ENCODE data around the gene STAB1.

STAB1 gene

DNA sequence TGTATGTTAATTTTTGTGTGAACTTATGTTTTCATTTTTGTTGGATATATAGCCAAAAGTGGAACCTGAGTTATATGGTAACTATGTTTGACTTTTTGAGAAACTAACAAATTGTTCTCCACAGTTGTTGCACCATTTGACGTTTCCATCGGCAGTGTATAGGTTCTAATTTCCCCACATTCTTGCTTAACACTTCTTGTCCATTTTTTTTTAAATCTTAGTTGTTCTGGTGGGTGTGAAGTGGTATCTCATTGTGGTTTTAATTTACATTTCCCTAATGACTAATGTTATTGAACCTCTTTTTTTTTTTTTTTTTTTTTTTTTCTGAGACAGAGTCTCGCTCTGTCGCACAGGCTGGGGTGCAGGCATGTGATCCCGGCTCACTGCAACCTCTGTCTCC lies 31.7 kb upstream of the STAB1 start:
- DNase-seq (ENCODE audit: low spot score) = no peak
- TF ChIP-seq, protein P1, sequence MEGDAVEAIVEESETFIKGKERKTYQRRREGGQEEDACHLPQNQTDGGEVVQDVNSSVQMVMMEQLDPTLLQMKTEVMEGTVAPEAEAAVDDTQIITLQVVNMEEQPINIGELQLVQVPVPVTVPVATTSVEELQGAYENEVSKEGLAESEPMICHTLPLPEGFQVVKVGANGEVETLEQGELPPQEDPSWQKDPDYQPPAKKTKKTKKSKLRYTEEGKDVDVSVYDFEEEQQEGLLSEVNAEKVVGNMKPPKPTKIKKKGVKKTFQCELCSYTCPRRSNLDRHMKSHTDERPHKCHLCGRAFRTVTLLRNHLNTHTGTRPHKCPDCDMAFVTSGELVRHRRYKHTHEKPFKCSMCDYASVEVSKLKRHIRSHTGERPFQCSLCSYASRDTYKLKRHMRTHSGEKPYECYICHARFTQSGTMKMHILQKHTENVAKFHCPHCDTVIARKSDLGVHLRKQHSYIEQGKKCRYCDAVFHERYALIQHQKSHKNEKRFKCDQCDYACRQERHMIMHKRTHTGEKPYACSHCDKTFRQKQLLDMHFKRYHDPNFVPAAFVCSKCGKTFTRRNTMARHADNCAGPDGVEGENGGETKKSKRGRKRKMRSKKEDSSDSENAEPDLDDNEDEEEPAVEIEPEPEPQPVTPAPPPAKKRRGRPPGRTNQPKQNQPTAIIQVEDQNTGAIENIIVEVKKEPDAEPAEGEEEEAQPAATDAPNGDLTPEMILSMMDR (IDR thresholded peaks at IDR 0.05; ENCODE audit: extremely low read depth, missing control alignments) = no peak

DNA sequence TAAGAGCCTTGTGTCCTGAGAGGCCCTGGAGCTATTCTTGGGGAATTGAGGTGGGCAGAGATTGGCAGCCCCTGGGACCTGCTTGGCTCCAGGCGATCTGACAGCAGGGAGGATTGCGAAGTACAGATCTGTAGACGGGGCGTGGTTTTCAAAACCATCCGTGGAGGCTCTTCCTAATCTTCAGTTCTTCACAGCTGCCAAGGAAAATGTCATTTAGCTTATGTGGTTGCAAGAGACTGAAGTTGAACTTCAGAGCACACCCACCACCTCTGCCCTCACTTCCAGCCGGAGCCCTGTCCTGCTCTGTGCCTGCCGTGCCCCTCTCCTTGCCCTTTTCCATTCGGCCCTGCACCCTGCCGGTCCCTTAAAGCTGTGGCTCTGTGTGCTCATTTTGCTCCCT lies 26.8 kb upstream of the STAB1 start:
- TF ChIP-seq, protein P1 (IDR thresholded peaks at IDR 0.05; ENCODE audit: extremely low read depth, missing control alignments) = no peak
- no peak for DNase-seq (ENCODE audit: low spot score)

DNA sequence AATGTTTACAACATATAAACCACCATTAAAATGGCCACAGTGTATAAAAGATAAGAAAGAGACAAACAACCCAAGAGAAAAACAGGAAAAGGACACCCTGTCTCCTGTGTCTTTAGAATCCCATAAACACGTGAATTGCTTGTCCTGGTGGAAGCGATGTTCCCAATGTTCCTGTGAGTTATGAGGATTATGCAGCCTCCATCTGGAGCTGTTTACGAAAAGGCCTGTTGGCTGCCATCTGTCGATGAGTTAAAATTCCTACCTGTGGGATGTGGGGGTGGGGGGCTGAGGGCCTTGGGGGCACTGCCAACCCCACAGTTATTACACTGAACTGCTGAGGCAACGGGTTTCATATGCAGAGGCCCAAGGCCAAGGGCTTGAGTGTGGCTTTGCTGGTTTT lies 26.1 kb upstream of the STAB1 start:
- TF ChIP-seq, protein P1 (IDR thresholded peaks at IDR 0.05; ENCODE audit: extremely low read depth, missing control alignments) = no peak
- no peak for DNase-seq (ENCODE audit: low spot score)

DNA sequence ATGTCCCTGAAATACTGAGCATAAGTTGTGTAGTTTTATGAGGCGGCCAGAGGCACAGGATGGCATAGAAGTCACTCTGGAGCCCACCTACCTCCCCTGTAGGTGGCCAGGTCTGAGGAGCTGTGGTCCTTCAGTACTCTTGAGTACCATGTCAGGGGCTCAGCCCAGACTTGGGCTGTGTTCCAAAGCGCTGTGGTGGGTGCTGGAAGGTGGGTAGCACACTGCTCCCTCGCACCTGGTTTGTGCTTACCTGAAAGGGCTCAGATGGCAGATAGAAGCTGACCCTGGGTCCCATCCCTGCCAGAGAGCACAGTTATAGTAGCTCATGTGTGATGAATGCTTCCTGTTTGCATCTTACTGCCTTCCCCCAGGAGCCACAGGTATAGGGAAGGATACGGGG lies 24.2 kb upstream of the STAB1 start:
- TF ChIP-seq, protein P1 (IDR thresholded peaks at IDR 0.05; ENCODE audit: extremely low read depth, missing control alignments) = no peak

DNA sequence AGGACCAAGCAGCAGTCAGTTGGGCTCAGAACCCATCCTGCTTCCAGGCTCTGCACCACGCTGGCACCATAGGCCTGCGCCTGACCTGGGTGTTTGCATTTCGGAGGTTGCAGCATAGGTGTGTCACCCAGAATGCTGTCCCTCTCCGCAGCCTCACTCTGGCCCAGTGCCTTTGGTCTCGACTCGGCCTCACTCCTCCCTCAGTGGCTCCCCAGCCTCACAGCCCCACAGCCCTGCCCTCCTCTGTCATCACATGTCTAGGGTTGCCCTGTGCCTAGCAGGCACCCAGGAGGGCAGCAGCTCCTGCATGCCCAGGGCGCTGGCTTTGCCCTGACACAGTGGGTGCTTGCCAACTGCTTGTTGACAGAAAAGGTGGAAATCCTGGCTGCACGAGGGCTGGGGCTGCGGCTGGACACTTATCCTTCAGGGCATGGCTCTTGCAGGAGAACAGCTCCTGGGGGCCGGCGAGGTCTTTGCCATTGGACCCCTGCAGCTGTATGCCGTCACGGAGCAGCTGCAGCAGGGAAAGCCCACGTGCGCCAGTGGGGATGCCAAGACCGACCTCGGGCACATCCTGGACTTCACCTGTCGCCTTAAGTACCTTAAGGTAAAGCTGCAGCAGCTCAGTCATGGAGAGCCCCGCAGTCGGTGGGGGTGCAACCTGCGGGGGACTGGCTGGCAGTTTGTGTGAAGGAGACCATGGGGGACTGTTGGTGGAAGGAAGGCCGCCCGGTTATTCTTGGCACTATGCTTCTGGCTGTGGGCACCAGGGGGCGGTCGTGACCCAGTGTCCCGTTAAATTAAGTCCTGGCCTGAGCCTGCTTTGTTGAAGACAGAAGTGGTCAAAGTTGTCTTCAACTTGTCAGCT lies 23.5 kb upstream of the STAB1 start:
- DNase-seq (ENCODE audit: low spot score) = peak; percentile 67
- TF ChIP-seq, protein P1 (IDR thresholded peaks at IDR 0.05; ENCODE audit: extremely low read depth, missing control alignments) = peak; percentile 54

More for the DNA sequence above, 24.2 kb upstream of the STAB1 start:
- DNase-seq (ENCODE audit: low spot score) = no peak

DNA sequence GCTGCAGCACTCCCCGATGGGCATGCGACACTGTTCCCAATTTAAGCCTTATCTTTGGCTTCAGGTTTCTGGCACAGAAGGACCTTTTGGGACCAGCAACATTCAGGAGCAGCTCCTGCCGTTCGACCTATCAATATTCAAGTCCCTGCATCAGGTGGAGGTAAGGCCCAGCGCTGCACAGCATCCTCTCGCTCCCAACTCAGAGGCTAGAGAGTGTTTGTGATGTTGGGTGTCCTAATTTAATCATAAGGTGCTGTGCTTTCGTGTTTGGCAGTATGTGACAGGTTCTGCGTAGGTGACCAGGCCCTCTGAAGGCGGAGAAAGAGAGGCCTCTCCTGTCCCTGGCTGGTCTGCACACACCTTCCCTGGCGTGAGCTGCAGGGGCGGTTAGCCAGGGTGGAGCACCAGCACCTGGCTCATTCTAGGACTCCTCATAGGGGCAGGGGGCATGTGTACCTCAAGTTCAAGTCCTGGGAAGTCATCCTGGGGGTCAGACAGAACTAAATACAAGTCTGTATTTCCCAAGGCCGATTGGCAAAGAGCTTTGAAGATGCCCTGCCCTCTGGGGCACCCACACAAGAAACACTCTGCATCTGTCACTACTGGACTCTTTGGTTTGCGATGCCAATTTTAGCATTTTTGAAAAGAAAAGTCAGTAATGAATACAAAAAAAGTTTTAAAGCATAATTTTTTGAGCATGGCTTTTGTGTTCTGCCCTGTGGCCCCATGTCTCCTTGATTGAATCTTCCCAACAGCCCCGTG lies 22.7 kb upstream of the STAB1 start:
- DNase-seq (ENCODE audit: low spot score) = no peak
- TF ChIP-seq, protein P1 (IDR thresholded peaks at IDR 0.05; ENCODE audit: extremely low read depth, missing control alignments) = no peak

DNA sequence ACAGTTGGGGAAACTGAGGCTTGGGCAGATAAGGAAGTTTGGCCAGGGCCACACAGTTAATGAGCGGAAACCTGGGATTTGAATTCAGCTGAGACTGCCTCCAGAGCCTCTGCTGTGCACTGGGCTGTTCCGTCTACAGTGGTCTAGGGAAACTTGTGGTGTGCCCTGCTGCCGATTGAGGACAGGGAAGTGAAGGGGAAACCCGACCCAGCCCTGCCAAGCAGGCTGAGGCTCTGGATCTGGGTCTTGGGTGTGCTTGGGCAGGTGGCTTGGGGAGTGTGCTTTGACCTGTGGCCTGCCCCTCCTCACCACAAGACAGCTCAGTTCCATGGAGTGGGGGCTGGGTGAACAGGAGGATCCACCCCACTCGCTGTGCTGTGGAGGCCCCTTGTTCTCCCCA lies 22.1 kb upstream of the STAB1 start:
- TF ChIP-seq, protein P1 (IDR thresholded peaks at IDR 0.05; ENCODE audit: extremely low read depth, missing control alignments) = no peak
- no peak for DNase-seq (ENCODE audit: low spot score)

Data from GM20000 (cell line).